Sigmoid colon (tissue), 4 donors: Measurements from ENCODE around the gene LEFTY2.

Experiments used
- CTCF ChIP-seq, 4 experiments: fragments of 450-650 bp in 3 of 4; fragments of 200-600 bp in 1 of 4; IDR thresholded peaks; one replicate each; pipeline ENCODE4 v1.5.1; 2016 to 2019; ENCODE audit warnings: antibody characterized with exemption in 4 of 4, mild to moderate bottlenecking in 3 of 4, moderate library complexity in 2 of 4
- POLR2A ChIP-seq, 2 donors: fragments of 450-650 bp; IDR thresholded peaks; one replicate each; pipeline ENCODE4 v1.6.1; 2016; ENCODE audit warnings: antibody characterized with exemption in 2 of 2, mild to moderate bottlenecking in 2 of 2, moderate library complexity in 2 of 2
- POLR2AphosphoS5 ChIP-seq, 4 donors: sonication (generic); formaldehyde crosslinking; IDR thresholded peaks; one replicate each; pipeline ENCODE4 v1.6.1; 2017; ENCODE audit warnings: antibody characterized with exemption in 4 of 4

DNA sequence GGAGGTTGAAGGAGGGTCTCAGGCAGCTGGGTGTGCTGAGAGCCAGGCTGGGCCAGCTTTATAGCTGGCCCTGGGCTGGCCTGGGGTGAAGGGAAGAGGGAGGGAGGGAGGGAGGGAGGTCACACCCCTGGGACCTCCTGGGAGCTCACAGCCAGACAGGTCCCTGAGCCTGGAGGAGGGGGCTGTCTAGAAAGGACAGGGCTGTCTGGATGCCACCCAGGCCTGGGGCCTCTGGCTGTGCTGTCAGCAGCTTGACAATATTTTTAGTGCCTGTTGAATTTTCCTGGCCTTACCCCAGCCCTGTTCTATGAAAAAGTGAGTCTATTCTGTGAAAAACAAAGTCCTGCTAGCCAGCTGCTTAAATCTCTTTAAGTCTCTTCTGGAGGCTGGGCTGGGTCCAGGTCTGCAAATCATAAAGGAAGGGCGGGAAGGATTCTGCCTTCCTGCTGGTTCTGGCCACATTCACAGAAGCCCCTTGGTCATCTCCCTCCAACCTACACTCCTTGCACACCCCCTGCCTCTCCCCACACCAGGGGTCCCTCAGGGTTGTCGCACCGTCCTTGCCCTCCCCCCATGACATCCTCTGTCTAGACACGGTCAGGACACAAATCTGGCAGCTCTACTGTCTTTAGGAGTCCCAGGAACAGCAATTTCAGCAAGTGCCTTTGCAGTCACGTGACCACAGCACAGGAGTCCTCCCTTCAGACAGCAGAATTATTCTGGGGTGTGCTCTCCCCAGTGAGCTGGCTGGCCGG lies at the start of gene LEFTY2:
- TF ChIP-seq CTCF (IDR thresholded peaks at IDR 0.05) (no peak), POLR2AphosphoS5 (IDR thresholded peaks at IDR 0.05) (no peak), POLR2A (IDR thresholded peaks at IDR 0.05) (no peak)
